ENCODE measurements around the gene FNDC3B. TPM values are rescaled to one million over a fixed set of nuclear protein-coding genes. Genes with fewer than 3 reads are reported as not detected.

The FNDC3B gene
- total RNA-seq, 1 experiment from 2014 or later = 34.4 TPM

DNA sequence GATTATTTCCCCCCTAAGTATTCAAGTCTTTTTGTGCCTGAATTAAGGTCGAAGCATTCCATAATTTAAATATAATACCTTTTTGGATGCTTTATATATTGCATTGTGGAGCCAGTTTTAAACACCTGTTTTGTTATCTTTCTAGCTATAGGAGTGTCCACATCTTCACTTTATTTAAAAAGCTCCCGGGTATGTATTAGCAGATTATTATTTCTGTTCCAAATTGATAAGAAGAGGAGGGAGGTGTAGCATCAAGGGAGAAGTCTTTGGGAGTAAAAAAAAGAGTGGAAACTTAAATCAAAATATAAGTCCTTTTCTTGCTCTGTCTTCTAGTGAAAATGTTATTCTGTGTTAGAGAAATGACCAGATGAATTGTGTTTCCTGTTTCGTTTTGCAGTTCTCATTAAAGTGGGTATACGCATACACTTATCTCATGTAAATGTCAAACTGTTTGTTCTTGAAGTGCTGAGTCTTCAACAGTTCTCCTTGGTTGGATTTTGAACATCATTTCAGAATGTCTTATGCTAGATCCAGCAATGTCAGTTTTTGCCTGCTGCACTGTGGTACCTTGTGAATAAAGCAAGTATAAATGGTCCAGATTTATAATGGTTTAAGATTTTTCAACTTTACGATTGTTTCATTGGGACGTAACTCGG is 105.8 kb downstream of the FNDC3B start:
- in situ Hi-C loops (cut with HindIII; ENCODE audit: low pct_unique_long_range_greater_than_20kb, low sequenced_read_pairs) = no loop called here
- no peak for DNase-seq (ENCODE audit: low read depth, low spot score)

- in situ Hi-C loops (cut with HindIII; ENCODE audit: low pct_unique_long_range_greater_than_20kb, low sequenced_read_pairs) = no loop called here
- DNase-seq (ENCODE audit: low read depth, low spot score) = no peak
These were observed 107.0 kb downstream of the FNDC3B start for GRCh38 chr3:172146349-172146748.

DNA sequence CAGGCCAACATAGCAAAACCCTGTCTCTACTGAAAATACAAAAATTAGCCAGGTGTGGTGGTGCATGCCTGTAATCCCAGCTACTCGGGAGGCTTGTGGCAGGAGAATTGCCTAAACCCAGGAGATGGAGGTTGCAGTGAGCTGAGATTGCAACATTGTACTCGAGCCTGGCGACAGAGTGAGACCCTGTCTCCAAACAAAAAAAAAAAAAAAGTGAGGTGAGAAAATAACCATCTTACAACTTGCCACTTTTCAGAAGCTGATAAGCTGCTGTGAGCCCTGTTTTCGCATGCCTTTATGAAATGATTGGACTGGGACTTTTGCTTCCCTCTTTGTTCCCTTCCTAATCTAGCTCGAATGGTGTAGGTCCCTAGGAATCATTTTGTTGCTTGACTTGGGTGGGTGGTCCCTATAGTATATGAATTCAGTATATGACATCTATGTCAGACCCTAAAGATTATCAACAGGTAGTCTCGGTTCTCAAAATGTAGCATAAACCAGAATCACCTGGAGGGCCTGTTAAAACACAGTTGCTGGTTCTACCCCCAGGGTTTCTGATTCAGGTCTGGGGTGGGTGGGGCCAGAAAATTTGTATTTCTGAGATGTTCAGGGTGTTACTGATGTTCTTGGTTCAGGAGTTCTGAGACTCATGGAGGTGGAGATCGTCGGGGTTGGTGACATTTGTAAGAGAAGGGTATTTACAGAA is 107.9 kb downstream of the FNDC3B start:
- DNase-seq (ENCODE audit: low read depth, low spot score) = no peak
- in situ Hi-C loops (cut with HindIII; ENCODE audit: low pct_unique_long_range_greater_than_20kb, low sequenced_read_pairs) = no loop called here

DNA sequence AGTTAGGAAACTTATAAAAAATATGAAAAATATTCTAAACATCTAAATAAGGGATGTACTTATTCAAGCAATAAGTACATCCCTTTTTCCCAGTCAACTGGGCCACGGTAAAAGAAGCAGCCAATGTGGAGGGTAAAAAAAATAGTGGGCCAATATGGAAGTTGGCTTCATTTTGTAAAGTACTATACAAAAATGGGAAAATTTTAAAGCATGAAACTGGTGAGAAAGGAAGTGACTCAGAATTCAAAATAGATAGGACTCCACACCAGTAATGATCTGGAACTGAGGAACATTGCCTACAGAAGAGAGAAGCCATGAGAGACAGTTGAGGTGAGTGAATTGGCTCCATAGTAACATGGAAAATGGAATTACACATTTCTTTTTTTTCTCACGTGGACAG is 108.9 kb downstream of the FNDC3B start:
- no peak for DNase-seq (ENCODE audit: low read depth, low spot score)

DNA sequence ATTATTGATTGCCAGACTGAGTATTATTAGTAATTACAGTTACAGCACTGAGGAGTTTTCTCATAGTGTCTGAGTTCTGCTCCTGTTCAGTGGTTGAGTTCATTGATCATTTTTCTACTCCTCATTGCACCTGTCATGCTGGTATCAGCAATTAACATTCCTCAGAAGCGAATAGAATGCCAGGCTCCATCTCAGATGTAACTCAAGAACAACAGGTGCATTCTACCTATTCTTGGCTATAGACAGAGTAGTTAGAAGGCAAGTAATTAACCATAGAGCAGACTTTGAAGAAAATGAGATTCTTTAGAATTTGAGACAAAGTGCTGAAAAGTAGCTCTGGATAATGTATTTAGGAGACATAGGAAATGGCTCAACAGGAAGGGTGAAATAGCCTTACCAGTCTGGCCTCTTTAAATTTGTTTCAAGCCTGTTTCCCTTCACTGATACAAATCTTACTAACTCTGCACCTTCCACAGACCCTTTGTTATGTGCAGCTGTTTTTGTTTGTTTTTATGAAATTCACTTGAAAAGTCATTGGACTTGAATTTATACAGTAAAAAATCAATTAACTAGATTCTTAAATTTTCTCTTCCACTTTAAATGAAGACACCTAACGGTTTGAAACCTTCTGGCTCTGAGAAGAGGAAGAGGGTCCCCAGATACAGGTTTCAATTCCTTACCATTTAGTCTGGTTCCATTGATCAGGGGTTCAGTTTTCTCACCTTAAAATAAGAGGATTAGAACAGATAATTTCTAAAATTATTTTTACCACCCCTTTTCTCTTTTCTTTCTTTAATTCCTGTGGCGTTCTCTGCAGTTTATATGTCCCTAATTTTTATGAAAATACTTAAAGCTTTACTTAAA is 109.6 kb downstream of the FNDC3B start:
- DNase-seq (ENCODE audit: low read depth, low spot score) = no peak
- in situ Hi-C loops (cut with HindIII; ENCODE audit: low pct_unique_long_range_greater_than_20kb, low sequenced_read_pairs) = no loop called here

More for the DNA sequence above, 108.9 kb downstream of the FNDC3B start:
- in situ Hi-C loops (cut with HindIII; ENCODE audit: low pct_unique_long_range_greater_than_20kb, low sequenced_read_pairs) = no loop called here

DNA sequence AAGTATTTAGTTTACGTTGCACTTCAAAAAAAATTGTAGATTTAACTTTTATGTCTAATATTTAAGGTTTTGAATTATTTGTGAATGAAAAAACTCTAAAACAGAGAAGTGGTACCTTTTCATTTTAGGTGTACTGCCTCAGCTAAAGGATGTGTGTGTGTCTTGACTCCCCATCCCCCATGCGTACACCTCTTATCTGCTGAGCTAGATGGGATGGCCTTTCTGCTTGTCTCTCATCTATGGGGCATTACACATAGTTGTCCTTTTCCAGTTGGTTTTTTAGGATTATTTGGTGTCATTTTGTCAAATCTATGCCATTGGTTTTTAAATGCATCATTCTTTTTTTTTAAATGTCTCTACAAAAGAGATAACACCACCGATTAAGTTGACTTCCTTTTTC is 110.9 kb downstream of the FNDC3B start:
- DNase-seq (ENCODE audit: low read depth, low spot score) = no peak
- in situ Hi-C loops (cut with HindIII; ENCODE audit: low pct_unique_long_range_greater_than_20kb, low sequenced_read_pairs) = no loop called here

DNA sequence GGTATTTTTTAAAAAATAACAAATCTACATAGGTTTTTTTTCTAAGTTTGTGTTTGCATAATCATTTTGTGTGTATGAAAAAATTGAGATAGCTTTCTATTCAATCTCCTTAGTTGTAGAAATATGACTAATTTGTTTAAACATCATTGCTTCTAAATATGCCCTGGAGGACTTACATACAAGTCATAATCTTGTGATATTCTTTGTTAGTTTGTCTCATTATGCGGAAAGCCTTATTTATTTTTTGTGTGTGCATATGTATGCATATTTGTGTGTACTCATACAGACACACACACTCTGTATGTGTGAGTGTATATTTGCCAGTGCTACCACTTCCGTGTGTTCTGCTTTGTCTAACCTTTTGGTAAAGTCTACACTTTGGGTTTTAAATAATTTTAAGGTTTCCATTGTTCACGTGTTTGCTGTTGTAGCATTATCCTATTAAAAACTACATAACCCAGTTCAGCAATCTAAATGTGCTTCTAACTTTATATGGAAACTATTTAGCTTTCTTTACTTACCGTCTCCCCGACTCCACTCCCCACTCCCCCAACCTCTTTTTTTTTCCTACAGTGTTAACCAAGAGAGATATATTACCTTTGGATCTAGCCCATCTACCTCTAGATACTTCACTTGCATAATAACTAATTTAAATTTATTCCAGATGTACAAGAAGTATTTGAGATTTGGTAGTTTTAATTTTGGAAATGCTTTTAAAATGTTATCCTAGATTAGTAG is 111.7 kb downstream of the FNDC3B start:
- in situ Hi-C loops (cut with HindIII; ENCODE audit: low pct_unique_long_range_greater_than_20kb, low sequenced_read_pairs) = no loop called here
- no peak for DNase-seq (ENCODE audit: low read depth, low spot score)

DNA sequence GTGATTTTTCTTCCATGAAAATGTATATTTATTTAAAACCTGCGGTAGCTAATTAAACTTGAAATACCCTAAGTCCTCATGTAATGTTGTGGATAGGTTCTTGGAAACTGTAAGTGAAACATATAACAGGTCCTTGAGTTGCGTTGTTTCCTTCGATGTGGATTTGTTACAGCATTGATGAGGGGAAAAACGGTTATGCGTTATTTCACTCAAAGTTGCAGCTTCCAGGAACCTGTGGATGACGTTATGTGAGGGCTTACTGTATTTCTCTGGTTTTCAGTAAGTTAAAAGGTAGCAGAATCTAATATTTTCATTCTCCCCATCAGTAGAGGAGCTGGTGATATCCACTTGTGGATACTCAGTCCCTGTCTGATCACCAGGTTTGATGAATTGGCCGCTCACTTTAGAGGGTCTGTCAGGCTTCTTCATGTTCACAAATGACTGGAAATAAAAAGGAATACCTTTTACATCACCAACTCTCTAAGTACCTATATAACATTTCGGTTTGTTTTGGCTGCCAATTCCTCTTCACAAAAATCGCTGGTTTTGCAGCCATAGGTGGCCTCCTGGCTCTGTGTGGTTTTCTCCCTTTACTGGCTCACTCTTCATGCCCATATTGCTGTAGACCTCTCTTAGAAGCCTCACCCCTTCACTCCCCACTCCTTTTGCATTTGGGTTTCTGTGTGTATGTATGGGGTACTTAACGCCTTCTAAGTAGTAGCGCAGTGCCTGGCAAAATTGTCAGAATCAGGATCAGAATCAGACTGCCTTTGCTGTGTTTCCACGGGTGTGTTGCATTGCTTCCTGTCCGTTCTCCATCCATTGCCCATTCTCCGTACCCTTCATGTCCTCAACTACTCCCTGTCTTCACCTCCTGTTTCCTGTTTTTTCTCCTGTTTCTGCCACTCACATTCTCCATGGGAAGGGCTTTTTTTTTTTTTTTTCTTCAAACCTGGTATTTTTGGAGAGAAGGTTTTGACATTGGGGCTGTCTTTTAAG is 112.6 kb downstream of the FNDC3B start:
- DNase-seq (ENCODE audit: low read depth, low spot score) = no peak
- in situ Hi-C loops (cut with HindIII; ENCODE audit: low pct_unique_long_range_greater_than_20kb, low sequenced_read_pairs) = no loop called here

DNA sequence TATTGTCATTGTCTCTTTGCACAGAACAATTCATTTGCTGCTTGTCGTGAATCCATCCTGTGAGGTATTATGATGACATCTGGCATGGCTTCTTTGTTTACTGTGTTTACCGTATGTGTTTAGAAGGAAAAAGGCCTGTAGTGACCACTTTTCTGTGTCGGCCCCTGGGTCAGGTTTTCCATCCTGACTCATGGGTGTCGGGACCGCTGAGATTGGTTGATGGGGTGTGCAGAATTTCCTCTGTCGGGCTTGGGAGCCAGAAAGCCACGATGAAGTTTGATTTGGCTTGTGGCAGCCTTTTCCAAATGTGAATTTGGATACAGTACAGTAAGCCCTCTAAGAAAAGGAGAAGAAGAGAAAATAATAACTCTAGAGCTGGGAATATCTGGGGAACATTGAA is 113.5 kb downstream of the FNDC3B start:
- in situ Hi-C loops (cut with HindIII; ENCODE audit: low pct_unique_long_range_greater_than_20kb, low sequenced_read_pairs) = no loop called here
- DNase-seq (ENCODE audit: low read depth, low spot score) = peak; percentile 35

- DNase-seq (ENCODE audit: low read depth, low spot score) = peak; percentile 97
- in situ Hi-C loops (cut with HindIII; ENCODE audit: low pct_unique_long_range_greater_than_20kb, low sequenced_read_pairs) = no loop called here
These were observed 114.0 kb downstream of the FNDC3B start for GRCh38 chr3:172153335-172153861.

GRCh38 chr3:172154768-172155664 is 115.6 kb downstream of the FNDC3B start:
- DNase-seq (ENCODE audit: low read depth, low spot score) = no peak

DNA sequence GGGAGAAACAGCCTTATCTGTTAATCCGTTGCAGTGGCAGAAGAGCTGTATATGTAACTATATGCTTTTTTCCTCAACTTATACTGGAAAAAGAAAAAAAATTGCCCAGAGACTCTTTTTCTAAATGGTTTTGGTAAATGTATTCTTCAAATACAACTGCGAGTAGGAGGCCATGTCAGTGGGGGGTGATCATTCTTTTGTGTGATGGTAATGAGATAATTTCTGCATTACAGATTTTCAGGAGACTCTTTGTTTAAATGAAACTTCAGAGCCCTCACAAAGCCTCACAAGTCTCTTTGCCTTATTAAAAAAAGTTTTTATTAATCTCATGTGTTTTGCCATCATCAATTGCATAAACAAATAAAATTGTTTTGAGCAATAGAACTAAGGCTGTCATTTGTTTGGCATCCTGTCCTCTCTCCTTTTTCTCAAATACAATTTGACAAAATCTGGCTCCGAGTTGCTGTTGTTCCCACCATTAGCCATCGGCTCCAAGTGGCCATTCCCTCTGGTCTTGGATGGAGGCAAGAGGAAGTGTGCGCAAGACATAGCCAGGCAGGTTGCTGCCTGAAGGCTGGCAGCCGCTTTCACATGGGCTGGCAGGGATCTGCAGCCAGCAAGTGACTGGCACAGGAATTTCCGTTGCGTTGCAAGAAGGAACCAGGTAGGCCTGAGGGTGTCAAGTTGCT is 116.7 kb downstream of the FNDC3B start:
- DNase-seq (ENCODE audit: low read depth, low spot score) = no peak
- in situ Hi-C loops (cut with HindIII; ENCODE audit: low pct_unique_long_range_greater_than_20kb, low sequenced_read_pairs) = no loop called here

More at GRCh38 chr3:172154768-172155664, 115.6 kb downstream of the FNDC3B start:
- in situ Hi-C loops (cut with HindIII; ENCODE audit: low pct_unique_long_range_greater_than_20kb, low sequenced_read_pairs) = no loop called here

- DNase-seq (ENCODE audit: low read depth, low spot score) = no peak
- in situ Hi-C loops (cut with HindIII; ENCODE audit: low pct_unique_long_range_greater_than_20kb, low sequenced_read_pairs) = no loop called here
These were observed 117.2 kb downstream of the FNDC3B start for GRCh38 chr3:172156586-172156955.

GRCh38 chr3:172157564-172158258 is 118.3 kb downstream of the FNDC3B start:
- DNase-seq (ENCODE audit: low read depth, low spot score) = no peak
- in situ Hi-C loops (cut with HindIII; ENCODE audit: low pct_unique_long_range_greater_than_20kb, low sequenced_read_pairs) = no loop called here

DNA sequence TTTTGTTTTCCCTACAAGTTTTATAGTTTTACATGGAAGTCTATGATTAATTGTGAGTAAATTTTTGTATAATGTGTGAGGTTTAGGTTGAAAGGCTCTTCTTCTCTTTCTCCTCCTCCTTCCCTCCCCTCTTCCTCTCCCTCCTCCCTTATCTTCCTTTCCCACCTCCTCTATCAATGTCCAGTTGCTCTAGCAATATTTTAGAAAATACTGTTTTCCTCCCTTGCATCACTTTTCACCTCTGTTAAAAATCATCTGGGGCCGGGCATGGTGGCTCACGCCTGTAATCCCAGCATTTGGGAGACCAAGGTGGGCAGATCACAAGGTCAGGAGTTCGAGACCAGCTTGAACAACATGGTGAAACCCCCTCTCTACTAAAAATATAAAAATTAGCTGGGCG is 119.4 kb downstream of the FNDC3B start:
- in situ Hi-C loops (cut with HindIII; ENCODE audit: low pct_unique_long_range_greater_than_20kb, low sequenced_read_pairs) = no loop called here
- DNase-seq (ENCODE audit: low read depth, low spot score) = no peak

Data from SK-MEL-5 (cell line).